Gastroesophageal sphincter (tissue), 4 donors: ENCODE data around the gene DDX10. TPM values are rescaled to one million over a fixed set of nuclear protein-coding genes. Genes with fewer than 3 reads are reported as not detected.
A peak's percentile ranks its signal among the peaks of the same experiment; 100 is the strongest.

Experiments used
- ATAC-seq: fragments of 150-250 bp; one replicate; pipeline ENCODE4 v1.9.1; 2016; ENCODE audit warnings: mild to moderate bottlenecking, moderate library complexity
- H3K27ac ChIP-seq, 4 donors: fragments of 200-600 bp; sonication (generic) in 3 of 4; 1 replicate in 3 of 4; 2 replicates in 1 of 4; pipeline ENCODE4 v1.5.1; 2016 to 2019
- H3K27me3 ChIP-seq: fragments of 200-600 bp; sonication (generic); one replicate; pipeline ENCODE4 v1.5.1; 2019
- H3K36me3 ChIP-seq, 2 donors: fragments of 200-600 bp; sonication (generic); one replicate each; pipeline ENCODE4 v1.5.1; 2019; ENCODE audit warnings: control low read depth in 1 of 2
- H3K4me1 ChIP-seq, 3 donors: fragments of 200-600 bp; sonication (generic); 1 replicate in 2 of 3; 2 replicates in 1 of 3; pipeline ENCODE4 v1.5.1; 2016 to 2019; ENCODE audit warnings: control low read depth in 2 of 3
- H3K4me3 ChIP-seq, 2 donors: fragments of 200-600 bp; sonication (generic); one replicate each; pipeline ENCODE4 v1.5.1; 2019; ENCODE audit warnings: mild to moderate bottlenecking in 1 of 2, moderate library complexity in 1 of 2
- H3K9me3 ChIP-seq, 3 donors: fragments of 200-600 bp; sonication (generic); one replicate each; pipeline ENCODE4 v1.5.1; 2017 to 2019; ENCODE audit warnings: control low read depth in 2 of 3
- CTCF ChIP-seq, 4 experiments: fragments of 200-600 bp in 2 of 4; fragments of 450-650 bp in 2 of 4; sonication (generic) in 1 of 4; IDR thresholded peaks; one replicate each; pipeline ENCODE4 v1.5.1; 2017 to 2019; ENCODE audit warnings: antibody characterized with exemption in 4 of 4, mild to moderate bottlenecking in 2 of 4, moderate library complexity in 2 of 4
- EP300 ChIP-seq: sonication (generic); formaldehyde crosslinking; IDR thresholded peaks from one replicate; pipeline ENCODE4 v1.6.1; 2017; ENCODE audit warnings: antibody characterized with exemption, mild to moderate bottlenecking
- POLR2A ChIP-seq, 2 donors: fragments of 450-650 bp; IDR thresholded peaks; one replicate each; pipeline ENCODE4 v1.6.1; 2017; ENCODE audit warnings: antibody characterized with exemption in 2 of 2, mild to moderate bottlenecking in 2 of 2, moderate library complexity in 1 of 2
- POLR2AphosphoS5 ChIP-seq: sonication (generic); formaldehyde crosslinking; IDR thresholded peaks from one replicate; pipeline ENCODE4 v1.6.1; 2017; ENCODE audit warnings: antibody characterized with exemption
- WGBS, 2 donors: methylation state at CpG; one replicate each; pipeline ENCODE4 v1.1.5; 2018; ENCODE audit warnings: low coverage in 1 of 2; 5-methylcytosine and 5-hydroxymethylcytosine counted together
- total RNA-seq, 4 donors: library from RNA; depleted of rRNA; stranded (reverse); fragments of >200 nt; gene quantifications; one replicate each; pipeline ENCODE4 v1.1.0, GENCODE V29; 2016

DDX10 gene
- total RNA-seq, 4 donors from 2014 or later, result 16.3 to 44.8 (median 22.5) TPM

GRCh38 chr11:108985236-108985944 lies 320.5 kb downstream of the DDX10 start:
- Histone ChIP-seq H3K27ac (peak overlapping the region in 3 of 4 donors; percentile 7 to 60 (median 29)), H3K9me3 (no peaks in the 10 kb centered on the region), H3K36me3 (no peaks in the 10 kb centered on the region), H3K4me3 (no peak overlapping the region), H3K4me1 (peaks cover 8 to 26% (median 13%) of the 10 kb centered on the region in 3 donors), H3K27me3 (no peaks in the 10 kb centered on the region)
- WGBS, 2 donors, result 15 to 33% methylated on average over 2 to 3 of the region's 3 CpGs
- no peak for ATAC-seq
- TF ChIP-seq CTCF (IDR thresholded peaks at IDR 0.05), result no peak
- no peak for TF ChIP-seq EP300
- no peak for TF ChIP-seq POLR2AphosphoS5
- no peak for TF ChIP-seq POLR2A (IDR thresholded peaks at IDR 0.05)

DNA sequence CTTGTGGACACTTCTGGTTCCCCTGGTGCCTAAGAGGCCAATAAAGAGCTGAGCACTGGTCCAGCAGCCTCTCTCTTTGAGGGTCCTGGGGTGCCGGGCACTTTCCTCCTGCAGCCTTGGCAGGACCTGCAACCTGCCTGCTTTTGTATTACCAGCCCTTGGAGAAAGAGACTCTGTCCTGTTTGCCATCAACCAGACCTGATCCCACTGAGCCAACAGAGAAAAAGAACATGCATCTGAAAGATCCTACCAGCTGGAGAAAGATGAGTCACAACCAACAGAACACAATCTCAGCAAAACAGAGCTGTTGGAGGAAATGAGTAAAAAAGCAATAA lies 321.0 kb downstream of the DDX10 start:
- ATAC-seq, result no peak
- 100% methylated on average over 1 of the region's 1 CpG; no CpG with 5 or more reads in 1 of the 2 donors for WGBS, 2 donors
- Histone ChIP-seq H3K4me3 (no peak overlapping the region), H3K9me3 (no peaks in the 10 kb centered on the region), H3K27me3 (no peaks in the 10 kb centered on the region), H3K36me3 (no peaks in the 10 kb centered on the region), H3K4me1 (peaks cover 8 to 26% (median 13%) of the 10 kb centered on the region in 3 donors), H3K27ac (peak overlapping the region in 1 of 4 donors; percentile 60)
- TF ChIP-seq POLR2AphosphoS5, result no peak
- no peak for TF ChIP-seq CTCF (IDR thresholded peaks at IDR 0.05)
- no peak for TF ChIP-seq EP300
- TF ChIP-seq POLR2A (IDR thresholded peaks at IDR 0.05), result no peak

Other genes with a start within 250 kb of the DDX10 start
- under 1 TPM in 1 of 4 donors, not detected in 3; 0.67 TPM for gene C11orf65, start 197.5 kb upstream of the DDX10 start, total RNA-seq
- gene POGLUT3, start 166.7 kb upstream of the DDX10 start, total RNA-seq, result 10 to 100 TPM; 21.7 to 33.5 (median 29.2) TPM
- gene EXPH5, start 71.3 kb upstream of the DDX10 start, total RNA-seq, result 1 to 10 TPM; 1.1 to 4.8 (median 4.0) TPM